NCI-H526 treated with DMSO at 0.1 percent for 48 hours (cell line): ENCODE data around the gene HOOK2.
"Not testable (repeated sequence)": the region's sequence is repeated elsewhere in the genome, so short reads cannot be mapped to it uniquely, and the experiment has no call there.

Experiments used
- DNase-seq: peaks from one replicate; lab custom pipeline; 2025; lab: John Stamatoyannopoulos, UW

Gene HOOK2

DNA sequence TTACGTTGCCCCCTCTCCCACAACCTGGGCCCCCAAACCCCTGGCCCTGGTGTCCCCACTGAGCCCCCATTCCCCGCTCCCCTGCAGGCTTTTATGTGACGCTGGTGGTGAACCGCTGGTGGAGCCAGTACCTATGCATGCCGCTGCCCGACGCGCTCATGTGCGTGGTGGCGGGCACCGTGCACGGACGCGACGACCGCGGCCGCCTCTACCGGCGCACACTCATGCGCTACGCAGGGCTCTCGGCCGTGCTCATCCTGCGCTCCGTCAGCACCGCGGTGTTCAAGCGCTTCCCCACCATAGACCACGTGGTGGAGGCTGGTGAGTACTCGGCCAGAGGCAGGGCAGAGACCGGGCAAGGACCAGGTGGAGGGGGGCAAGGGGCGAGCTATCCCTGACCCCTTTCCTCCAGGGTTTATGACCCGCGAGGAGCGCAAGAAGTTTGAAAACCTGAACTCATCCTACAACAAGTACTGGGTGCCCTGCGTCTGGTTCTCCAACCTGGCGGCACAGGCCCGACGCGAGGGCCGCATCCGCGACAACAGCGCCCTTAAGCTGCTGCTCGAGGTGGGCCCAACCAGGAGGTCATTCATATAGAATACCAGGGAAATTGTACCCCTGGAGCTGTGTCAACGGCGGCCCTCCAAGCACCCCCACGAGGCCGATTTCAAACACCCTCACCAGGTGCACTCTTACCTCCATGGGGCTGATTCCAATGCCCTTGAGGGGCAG, 20.7 kb downstream of the HOOK2 start:
- no peak for DNase-seq

DNA sequence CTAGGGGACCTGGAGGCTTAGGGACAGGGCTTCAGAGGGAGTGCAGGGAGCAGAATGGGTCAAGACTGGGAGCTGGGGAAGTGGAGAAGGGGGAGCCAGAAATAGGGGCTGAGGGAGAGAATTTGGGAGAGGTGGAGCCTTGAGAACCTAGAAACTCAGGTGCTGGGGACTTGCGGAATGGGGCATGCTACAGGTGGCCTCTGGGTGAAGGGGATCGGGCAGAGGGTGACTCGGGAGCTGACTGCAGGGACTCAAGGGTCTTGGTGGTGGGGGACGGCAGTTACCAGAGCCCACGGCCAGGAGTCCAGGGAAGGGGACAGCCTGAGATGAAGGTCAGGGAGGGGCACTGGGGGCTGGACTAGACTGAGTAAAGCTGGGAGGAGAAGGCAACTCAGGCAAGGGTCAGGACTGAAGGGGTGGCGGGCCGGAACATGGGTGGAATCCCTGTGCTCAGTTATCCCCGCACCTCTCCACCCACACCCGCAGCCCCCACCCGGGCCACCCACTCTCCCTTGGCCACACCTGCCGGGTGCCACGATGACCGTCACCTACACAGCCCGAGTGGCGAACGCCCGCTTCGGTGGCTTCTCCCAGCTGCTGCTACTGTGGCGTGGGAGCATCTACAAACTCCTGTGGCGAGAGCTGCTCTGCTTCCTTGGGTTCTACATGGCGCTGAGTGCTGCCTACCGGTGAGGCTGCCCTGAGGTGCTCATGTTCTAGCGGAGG, 23.1 kb downstream of the HOOK2 start:
- no peak for DNase-seq

DNA sequence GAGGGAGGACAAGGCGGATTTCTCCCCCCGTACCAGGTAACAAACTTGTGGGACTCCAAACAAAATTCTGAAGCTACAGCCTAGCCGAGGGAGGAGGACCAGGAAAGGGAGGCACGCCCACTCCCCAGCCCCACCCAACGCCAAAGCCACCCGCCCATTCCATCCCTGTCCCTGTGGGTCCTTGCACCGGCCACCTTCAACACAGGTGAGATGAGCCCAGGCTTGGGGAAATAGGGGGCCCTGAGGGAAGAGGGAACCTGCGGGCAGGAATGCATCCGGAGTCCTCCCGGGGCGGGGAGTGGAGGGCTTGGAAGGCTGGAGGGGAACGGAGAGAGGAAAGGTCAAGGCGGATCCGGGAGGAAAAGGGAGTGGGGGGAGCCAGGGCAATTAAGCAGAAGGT, 23.7 kb downstream of the HOOK2 start, which contains the start of gene BEST2:
BEST2 (plus strand) TSS at position 157 of the 400 bp plus-strand sequence. CDS start 802 bp downstream, outside the sequence.
- DNase-seq: no peak

DNA sequence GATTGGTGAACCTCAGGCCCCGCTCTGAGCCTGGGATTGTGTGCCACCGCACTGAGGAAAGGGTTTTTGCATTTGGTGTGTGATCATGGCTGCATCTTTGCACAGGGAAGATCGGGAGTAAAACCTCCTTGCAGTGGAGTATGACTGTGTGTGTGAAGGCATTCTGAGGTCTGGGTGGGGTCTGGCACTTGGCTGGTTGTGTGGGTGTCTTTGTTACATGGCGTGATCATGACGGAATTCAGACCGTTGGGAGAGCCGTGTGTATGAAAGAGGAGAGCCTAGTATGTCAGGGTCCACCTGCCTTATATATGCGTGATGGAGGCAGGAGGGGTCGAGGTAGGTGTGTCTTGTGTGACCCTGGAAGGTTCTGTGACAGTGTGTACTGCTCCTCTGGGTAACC, 24.5 kb downstream of the HOOK2 start:
- DNase-seq: no peak

DNA sequence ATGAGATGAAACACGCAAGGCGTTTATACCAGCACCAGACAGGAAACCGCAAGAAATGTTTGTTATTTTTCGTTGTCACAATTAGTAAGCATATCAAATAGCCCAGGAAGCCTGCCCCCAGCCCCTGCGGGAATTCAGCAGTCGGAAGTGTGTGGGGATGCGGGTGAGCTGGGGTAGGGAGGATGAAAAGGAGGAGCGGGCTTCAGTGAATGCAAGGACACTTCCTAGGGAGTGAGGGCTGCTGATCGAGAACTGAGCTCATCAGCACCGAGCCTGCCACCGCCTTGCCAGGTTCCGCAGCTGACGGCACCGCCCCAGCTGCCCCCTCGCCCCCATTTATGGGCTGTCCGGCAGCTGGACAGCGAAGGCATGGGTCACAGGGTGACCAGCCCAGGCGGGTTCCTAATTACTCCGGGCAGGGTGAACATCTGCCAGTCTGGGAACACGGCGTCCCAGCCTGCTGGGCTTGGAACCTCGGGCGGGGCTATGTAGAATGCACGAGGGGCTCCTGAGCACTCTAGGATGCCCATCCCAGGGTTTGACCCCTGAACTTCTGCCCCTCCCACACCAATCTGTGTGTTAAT, 25.3 kb downstream of the HOOK2 start:
- DNase-seq: peak; percentile 8

DNA sequence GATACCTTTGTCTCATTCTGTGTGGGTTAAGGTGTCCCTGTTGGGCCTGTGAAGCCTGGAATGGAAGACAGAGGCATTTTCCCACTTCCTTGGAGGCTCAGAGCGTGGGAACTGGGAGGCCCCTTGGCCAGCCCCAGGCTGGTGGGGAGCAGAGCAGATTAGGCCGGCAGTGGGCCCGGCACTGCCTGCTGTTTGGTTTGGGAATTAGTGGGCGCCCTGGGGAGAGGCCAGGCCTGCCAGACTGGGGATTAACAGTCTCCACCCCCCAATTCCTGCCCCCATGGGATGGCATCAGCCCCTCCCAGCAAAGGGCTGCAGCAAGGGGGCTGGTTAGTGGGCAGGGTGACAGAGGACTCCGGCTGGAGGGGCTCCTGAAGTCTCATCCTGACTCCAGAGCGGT, 26.9 kb downstream of the HOOK2 start:
- DNase-seq: no peak

DNA sequence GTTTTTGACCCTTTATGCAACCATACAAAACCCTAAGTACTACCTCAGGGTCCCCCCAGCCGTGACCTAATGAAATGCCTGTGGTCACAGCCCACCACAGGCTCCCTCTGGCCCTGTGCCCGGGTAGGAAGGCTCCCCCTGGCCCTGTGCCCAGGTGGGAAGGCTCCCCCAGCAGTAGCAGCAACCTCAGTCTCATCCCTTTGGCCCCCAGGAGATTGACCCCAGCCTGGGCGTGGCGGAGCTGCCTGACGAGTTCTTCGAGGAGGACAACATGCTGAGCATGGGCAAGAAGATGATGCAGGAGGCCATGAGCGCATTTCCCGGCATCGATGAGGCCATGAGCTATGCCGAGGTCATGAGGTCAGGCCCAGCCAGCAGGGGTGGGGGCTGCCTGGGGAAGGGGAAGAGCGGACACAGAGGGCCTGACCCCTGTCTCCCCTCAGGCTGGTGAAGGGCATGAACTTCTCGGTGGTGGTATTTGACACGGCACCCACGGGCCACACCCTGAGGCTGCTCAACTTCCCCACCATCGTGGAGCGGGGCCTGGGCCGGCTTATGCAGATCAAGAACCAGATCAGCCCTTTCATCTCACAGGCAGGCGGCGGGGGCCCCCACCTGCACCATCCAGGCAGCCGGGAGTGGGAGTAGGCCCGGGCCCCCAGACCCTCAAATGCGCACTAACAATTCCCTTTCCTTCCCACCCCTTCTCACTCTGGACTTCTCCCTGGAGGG, 30.0 kb downstream of the HOOK2 start:
- no peak for DNase-seq

DNA sequence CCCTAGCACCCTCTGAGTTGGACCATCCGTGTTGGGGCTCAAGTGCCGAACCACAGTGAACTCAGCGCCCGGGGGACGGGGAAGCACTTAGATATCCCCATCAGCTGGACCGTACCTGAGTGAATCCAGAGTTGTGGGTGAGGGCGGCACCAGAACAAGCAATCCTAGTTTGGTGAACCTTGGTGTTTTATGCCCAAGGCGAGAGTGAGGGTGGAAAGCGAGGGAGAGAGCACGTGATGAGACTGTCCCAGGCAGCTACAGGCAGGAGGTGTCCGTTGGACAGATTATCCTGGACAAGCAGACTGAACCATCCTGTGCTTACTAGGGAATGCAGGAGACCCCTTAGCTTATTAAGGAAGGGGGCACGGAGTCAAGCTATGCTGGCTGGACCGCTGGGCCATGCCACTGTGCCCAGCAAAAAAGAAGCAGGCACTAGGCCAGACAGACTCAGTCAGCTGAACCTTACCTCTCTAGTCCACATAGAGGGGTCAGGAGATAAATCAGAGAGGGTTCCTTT, 37.5 kb downstream of the HOOK2 start:
- no peak for DNase-seq

DNA sequence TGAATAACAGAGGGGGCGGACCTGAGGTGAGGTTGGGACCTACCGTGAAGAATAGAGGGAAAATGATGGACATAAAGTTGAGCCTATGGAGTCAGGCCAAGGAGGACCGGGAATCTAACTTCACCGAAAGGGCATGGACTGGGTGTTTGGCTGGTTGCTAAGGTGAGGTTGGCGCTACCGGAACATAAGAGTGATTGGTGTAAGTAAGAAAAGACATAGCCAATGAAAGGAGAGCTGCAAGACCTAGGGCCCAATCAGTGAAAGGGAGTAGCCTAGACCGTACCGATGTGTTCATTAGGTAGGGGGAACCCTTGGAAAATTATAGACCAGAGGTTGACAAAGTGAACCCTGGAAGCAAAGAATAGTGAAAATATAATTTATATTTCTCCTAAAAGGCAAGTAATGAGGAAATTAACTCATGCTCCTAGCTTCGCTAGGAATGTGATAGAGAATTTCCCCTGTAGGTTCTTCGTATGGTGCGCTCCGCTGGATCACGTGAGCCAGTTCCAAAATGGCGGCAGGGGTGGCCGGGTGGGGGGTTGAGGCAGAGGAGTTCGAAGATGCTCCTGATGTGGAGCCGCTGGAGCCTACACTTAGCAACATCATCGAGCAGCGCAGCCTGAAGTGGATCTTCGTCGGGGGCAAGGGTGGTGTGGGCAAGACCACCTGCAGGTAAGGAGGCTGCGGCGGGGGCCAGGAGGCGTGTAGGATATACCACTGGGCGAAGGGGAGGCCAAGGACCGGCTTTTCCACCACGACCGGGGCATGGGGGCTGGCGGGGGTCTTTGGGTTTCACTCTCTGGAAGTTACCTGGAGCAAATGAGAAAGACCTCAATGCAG, 38.1 kb downstream of the HOOK2 start, which contains the start of gene GET3:
GET3 (plus strand) TSS at position 503 of the 840 bp plus-strand sequence; CDS start at position 512, 9 bp downstream.
- peak; percentile 99 for DNase-seq

DNA sequence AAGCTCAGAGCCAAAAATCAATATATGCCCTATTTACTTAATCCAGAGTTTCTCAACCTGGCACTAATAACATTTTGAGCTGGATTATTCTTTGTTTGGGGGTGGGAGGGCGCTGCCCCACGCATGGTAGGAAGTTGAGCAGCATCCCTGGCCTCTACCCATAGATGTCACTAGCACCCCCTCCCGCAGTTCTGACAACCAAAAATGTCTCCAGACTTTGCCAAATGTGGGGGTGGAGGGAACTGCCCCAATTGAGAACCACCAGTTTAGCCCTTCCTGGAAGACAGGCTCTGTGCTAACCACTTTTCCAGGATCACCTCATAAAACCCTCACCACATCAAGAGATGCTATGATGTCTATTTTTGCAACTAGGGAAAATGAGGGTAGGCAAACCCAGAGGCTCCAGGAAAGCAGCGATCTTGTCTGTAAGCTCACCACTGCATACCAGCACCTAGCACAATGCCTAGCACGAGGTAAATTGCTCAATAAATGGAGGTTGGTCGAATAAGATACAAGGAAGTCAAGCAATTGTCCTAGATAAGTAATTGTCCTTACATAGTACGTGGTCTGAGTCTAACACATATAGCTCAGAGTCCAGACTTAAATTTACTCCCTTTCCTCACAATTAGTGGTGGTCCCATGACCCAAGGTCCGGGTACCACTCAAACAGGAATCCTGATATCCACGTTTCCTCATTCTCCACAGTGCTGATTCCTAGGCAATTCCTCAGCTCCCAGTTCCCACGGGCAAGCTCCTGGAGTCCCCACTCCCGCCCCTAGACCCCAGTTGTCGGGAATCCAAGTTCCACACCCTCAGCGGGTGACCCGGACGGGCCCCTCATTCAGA, 41.8 kb downstream of the HOOK2 start:
- DNase-seq: no peak

DNA sequence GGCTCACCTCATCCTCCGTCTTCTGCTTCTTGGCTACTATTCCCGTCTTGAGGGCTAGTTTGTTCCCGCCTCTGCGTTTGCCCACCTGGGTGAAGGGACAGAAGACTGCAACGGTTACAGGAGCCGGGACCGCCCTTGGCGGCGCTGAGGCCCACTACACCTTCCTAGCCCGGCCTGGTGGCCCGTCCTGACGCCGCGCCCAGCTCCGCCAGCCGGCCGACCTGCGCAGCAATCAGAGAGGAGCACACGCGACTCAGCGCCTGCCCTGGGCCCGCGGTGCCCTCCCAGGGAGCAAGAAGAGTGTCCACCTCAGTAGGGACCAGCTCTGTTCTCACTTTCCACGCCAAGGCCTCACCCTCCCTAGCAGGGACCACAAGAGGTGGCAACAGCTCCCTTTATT, 44.0 kb downstream of the HOOK2 start:
- no peak for DNase-seq

DNA sequence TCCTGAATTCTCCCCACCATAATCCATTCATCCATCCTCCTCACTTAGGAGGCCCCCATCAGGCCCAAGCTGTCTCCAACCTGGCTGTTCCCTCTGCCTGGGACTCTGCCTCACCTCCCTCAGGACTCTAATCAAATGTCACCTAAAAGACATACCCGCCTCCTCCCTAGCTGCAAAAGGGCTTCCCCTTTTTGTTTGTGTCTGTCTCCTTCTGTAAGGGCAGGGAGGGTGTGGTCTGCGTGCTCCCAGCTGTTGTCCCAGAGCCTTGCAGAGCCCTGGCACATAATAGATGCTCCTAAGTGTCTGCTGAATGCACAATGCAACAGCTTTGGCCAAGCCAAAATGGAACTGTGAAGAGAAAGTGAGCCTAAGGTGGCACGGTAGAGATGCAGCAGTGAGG, 45.3 kb downstream of the HOOK2 start:
- DNase-seq: no peak

DNA sequence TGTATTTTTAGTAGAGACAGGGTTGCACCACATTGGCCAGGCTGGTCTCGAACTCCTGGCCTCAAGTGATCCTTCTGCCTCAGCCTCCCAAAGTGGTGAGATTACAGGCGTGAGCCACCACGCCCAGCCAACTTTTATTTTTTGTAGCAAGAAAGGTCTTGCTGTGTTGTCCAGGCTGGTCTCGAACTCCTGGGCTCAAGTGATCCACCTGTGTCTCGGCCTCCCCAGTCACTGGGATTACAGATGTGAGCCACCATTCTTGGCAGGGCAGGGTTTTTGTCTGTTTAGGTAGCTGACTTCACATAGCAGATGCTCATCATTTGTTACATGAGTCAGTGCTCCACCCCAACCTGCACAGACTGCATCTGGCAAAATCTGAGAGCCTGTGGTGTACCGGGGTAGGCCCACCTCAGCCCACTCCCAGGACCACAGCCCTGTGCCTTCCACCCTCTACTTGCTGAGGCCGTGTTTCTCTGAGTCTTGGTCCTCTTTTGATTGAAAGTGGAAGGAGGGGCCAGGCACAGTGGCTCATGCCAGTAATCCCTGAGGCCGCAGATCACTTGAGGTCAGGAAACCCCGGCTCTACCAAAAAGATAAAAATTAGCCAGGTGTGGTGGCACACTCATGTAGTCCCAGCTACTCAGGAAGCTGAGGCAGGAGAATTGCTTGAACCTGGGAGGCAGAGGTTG, 47.5 kb downstream of the HOOK2 start:
- DNase-seq: no peak

DNA sequence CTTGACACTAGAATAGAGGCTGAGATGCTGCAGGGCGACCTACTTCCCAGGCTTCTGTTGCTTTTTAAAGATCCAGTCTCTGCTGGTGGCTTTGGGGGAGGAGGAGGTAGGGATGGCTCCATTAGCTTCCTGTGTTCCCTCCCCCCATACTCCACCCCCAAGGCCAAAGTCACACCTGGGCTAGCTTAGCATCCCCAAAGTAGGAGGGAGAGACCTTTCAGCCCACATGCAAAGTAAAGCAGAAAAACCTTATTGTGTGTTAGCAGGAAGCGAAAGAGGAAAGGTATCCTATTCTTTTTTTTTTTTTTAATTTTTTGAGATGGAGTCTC, 48.4 kb downstream of the HOOK2 start:
- DNase-seq: no peak

DNA sequence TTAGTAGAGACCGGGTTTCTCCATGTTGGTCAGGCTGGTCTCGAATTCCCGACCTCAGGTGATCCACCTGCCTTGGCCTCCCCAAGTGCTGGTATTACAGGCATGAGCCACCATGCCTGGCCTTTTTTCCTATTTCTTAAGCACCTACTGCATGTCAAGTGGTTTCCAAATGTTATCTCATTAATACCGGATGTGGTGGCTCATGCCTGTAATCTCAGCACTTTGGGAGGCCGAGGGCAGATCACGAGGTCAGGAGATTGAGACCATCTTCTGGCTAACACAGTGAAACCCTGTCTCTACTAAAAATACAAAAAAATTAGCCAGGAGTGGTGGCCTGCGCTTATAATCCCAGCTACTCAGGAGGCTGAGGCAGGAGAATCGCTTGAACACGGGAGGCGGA, 49.7 kb downstream of the HOOK2 start:
- not testable (repeated sequence) for DNase-seq

DNA sequence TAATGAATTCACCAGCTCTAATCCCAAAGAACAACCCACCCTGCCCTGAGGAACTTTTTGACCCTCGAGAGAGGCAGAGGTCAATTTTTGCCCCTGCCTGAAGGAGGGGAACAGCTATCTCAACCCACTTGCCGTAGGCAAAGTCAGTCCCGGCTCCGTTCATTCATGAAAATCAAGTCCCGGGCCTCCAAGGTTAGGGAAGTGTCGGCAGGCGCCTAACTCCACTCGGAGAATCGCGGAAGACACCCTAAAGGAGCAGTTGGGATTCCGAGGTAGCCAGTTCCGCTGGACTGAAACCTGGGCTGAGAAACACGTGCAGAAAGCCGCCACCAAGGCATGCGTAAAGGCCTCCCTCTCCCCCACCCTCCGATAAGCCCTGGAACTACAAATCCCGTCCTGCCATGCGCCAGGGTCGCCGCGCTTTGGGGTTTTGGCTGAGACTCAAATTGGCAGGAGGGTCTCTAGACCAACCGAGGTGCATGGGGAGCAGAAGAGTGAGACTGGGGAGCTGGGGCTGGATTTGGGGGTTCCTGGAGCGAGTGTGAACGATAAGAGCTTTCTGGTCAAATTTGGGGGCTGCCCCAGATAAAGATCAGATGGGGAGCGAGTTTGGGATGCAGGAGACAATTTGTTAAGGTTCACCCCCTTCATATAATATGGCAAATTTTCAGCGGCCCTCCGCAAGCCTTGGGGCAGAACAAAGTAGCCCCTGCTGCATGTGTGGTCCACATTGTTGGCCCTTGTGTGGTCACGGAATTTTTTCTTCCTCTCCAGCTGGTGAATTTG, 51.5 kb downstream of the HOOK2 start, which contains the start of gene TNPO2:
TNPO2 (minus strand) TSS at position 292 of the 786 bp plus-strand sequence. CDS start 2,955 bp downstream, outside the sequence.
- DNase-seq: peak; percentile 59

DNA sequence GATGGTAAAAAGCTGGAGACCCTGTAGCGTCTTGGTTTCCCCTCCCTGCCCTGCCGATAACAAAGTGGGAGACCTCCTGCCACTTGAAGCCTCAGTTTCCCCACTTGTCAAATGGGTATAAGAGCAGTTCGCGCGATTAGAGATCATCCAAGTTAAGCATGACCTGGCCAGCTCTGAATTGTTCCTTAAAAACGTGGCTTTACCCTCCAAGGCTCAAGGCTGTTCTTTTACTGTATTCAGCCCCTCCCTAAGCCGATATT, 52.0 kb downstream of the HOOK2 start:
- no peak for DNase-seq

DNA sequence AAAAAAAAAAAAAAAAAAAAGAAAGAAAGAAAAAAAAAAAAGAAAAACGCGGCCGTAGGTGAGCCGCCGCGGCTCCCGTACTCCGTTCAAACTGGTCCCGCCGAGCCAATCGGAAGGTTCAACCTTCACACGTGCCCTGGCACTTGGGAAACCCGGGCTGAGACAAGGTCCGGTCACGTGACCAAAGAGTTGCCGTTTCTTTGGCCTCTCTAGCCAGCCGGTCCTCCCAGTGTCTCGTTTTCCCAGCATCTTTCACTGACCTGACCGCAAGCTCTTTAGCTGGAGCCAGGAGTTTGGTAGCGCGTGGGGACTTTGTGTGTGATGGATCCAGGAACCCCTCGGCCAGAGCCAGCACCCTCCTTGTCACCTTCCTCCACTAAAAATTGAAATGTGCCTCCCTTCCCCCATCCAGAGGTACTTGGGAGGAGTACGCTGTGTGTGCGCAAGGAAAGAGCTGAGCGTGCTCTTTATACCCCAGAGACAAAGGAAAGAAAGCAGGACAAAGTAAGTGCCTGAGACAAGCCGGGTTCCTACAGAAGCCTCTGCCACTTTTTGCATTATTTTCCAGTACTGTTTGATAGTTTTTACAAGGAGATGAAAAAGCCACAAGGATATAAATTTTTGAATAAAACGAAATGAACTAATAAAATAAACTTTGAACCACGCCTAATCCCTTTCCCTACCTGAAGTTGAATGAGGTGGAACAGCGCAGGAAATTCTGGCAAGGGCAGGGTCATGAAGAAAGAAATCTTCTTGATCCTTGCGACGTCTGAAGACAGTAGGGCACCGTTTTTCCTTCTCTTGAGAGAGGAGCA, 52.6 kb downstream of the HOOK2 start:
- peak; percentile 87 for DNase-seq
